Right cardiac atrium (tissue), 5 donors: ENCODE results near the gene SSTR5. TPM values are rescaled to one million over a fixed set of nuclear protein-coding genes. Genes with fewer than 3 reads are reported as not detected.

ENCODE experiments used
- ATAC-seq, 2 donors: fragments of 200-7000 bp; cut with Tn5 transposase; one replicate each; pipeline versions ENCODE4 v1.8.0 to v1.9.1; 2020; ENCODE audit warnings: moderate library complexity in 2 of 2, mild to moderate bottlenecking in 1 of 2
- DNase-seq, 3 donors: peaks; one replicate each; pipeline ENCODE4 v3.0.0-alpha.2; 2020
- H3K27ac ChIP-seq: one replicate; pipeline ENCODE4 v1.5.1; 2013; ENCODE audit warnings: mild to moderate bottlenecking, low read length, control low read depth, moderate library complexity
- H3K27me3 ChIP-seq: one replicate; pipeline ENCODE4 v1.6.1; 2013; ENCODE audit not compliant: control insufficient read depth, insufficient read depth
- H3K4me1 ChIP-seq: one replicate; pipeline ENCODE4 v1.6.1; 2013; ENCODE audit warnings: low read length; ENCODE audit not compliant: control insufficient read depth, insufficient read depth
- H3K4me3 ChIP-seq: one replicate; pipeline ENCODE4 v1.5.1; 2013; ENCODE audit warnings: low read length, control low read depth
- H3K9me3 ChIP-seq: one replicate; pipeline ENCODE4 v1.6.1; 2013; ENCODE audit warnings: low read length; ENCODE audit not compliant: control insufficient read depth
- WGBS: extraction: QIAGEN DNeasy Blood & Tissue Kit; methylation state at CpG from one replicate; pipeline ENCODE4 v1.1.7; 2013; 5-methylcytosine and 5-hydroxymethylcytosine counted together
- intact Hi-C, 4 donors: fragments of 100-400 bp; cut with DNase I; formaldehyde crosslinking; loops; one replicate each; pipeline versions ENCODE4 v1.11.0 to v1.14.0; 2022 to 2023
- polyA plus RNA-seq: library from polyadenylated mRNA; stranded (reverse); fragments of 200-250 nt; gene quantifications from one replicate; pipeline ENCODE4 v1.2.3, GENCODE V29; 2013
- total RNA-seq, 4 donors: library from RNA; stranded (reverse); fragmentation: NEBNext Ultra II Directional; extraction: Animal tissue kit (Norgen Biotek cat#: 25700); gene quantifications; one replicate each; pipeline ENCODE4 v1.2.1, GENCODE V29; 2021
- donor health status: healthy with polysubstance abuse.
- donor health status: DM: no; HTN: yes; CAD: no.
- donor health status: DM: no; HTN: no; CAD: no.
- donor health status: DM: no; HTN: yes; CAD: no; lungs with severe emphysema.
- donor health status: DM: yes; HTN: yes; CAD: no.

Gene SSTR5
- total and polyA plus RNA-seq, 5 donors, result 7.7 to 35.3 (median 17.7) TPM

- Histone ChIP-seq H3K27me3 (no peaks in the 10 kb centered on the region), H3K4me3 (no peak overlapping the region), H3K27ac (no peak overlapping the region), H3K4me1 (no peaks in the 10 kb centered on the region), H3K9me3 (no peaks in the 10 kb centered on the region)
- intact Hi-C loops, result no loop called here
- ATAC-seq (no peak), DNase-seq (no peak)
- WGBS, result 77% methylated on average over 22 of the region's 22 CpGs
Observed at GRCh38 chr16:1120577-1120941, 48.0 kb downstream of the SSTR5 start.

GRCh38 chr16:1121009-1121408, 48.5 kb downstream of the SSTR5 start:
- H3K4me3 ChIP-seq, result no peak overlapping the region
- intact Hi-C loops, result no loop called here
- H3K27me3 ChIP-seq, result no peaks in the 10 kb centered on the region
- no peak for DNase-seq
- no peak for ATAC-seq
- H3K9me3 ChIP-seq, result no peaks in the 10 kb centered on the region
- 69% methylated on average over 23 of the region's 23 CpGs for WGBS
- no peak overlapping the region for H3K27ac ChIP-seq
- H3K4me1 ChIP-seq, result no peaks in the 10 kb centered on the region

- no peak for DNase-seq
- no peaks in the 10 kb centered on the region for H3K27me3 ChIP-seq
- WGBS, result 72% methylated on average over 30 of the region's 30 CpGs
Observed at GRCh38 chr16:1121601-1122397, 49.3 kb downstream of the SSTR5 start.

GRCh38 chr16:1122398-1122765, 49.8 kb downstream of the SSTR5 start:
- Histone ChIP-seq H3K4me1 (no peaks in the 10 kb centered on the region), H3K27me3 (no peaks in the 10 kb centered on the region), H3K4me3 (no peak overlapping the region), H3K9me3 (no peaks in the 10 kb centered on the region), H3K27ac (no peak overlapping the region)
- no peak for ATAC-seq
- 86% methylated on average over 14 of the region's 14 CpGs for WGBS
- intact Hi-C loops, result no loop called here
- DNase-seq, result no peak

More at GRCh38 chr16:1121601-1122397, 49.3 kb downstream of the SSTR5 start:
- H3K4me3 ChIP-seq, result no peak overlapping the region
- H3K9me3 ChIP-seq, result no peaks in the 10 kb centered on the region
- no peak for ATAC-seq
- no peak overlapping the region for H3K27ac ChIP-seq
- intact Hi-C loops, result no loop called here
- H3K4me1 ChIP-seq, result no peaks in the 10 kb centered on the region

- 70% methylated on average over 21 of the region's 21 CpGs for WGBS
- no peaks in the 10 kb centered on the region for H3K27me3 ChIP-seq
- intact Hi-C loops, result no loop called here
- DNase-seq (no peak), ATAC-seq (no peak)
- no peak overlapping the region for H3K4me3 ChIP-seq
- no peak overlapping the region for H3K27ac ChIP-seq
- no peaks in the 10 kb centered on the region for H3K9me3 ChIP-seq
- H3K4me1 ChIP-seq, result no peaks in the 10 kb centered on the region
Observed at GRCh38 chr16:1123525-1124230, 51.1 kb downstream of the SSTR5 start.

- DNase-seq (no peak), ATAC-seq (no peak)
- 87% methylated on average over 18 of the region's 18 CpGs for WGBS
- H3K27me3 ChIP-seq, result no peaks in the 10 kb centered on the region
- no peak overlapping the region for H3K4me3 ChIP-seq
- H3K27ac ChIP-seq, result no peak overlapping the region
- intact Hi-C loops, result no loop called here
- no peaks in the 10 kb centered on the region for H3K9me3 ChIP-seq
- H3K4me1 ChIP-seq, result no peaks in the 10 kb centered on the region
Observed at GRCh38 chr16:1124291-1124690, 51.7 kb downstream of the SSTR5 start.

- 90% methylated on average over 11 of the region's 11 CpGs for WGBS
- H3K4me1 ChIP-seq, result no peaks in the 10 kb centered on the region
- DNase-seq, result no peak
- H3K9me3 ChIP-seq, result no peaks in the 10 kb centered on the region
- intact Hi-C loops, result no loop called here
- H3K27ac ChIP-seq, result no peak overlapping the region
- no peak for ATAC-seq
- H3K4me3 ChIP-seq, result no peak overlapping the region
- no peaks in the 10 kb centered on the region for H3K27me3 ChIP-seq
Observed at GRCh38 chr16:1124795-1125194, 52.2 kb downstream of the SSTR5 start.

GRCh38 chr16:1125471-1125870, 52.9 kb downstream of the SSTR5 start:
- intact Hi-C loops, result no loop called here
- no peak for DNase-seq
- Histone ChIP-seq H3K4me1 (no peaks in the 10 kb centered on the region), H3K27ac (no peak overlapping the region), H3K27me3 (no peaks in the 10 kb centered on the region), H3K4me3 (no peak overlapping the region), H3K9me3 (no peaks in the 10 kb centered on the region)
- ATAC-seq, result no peak
- WGBS, result 26% methylated on average over 18 of the region's 18 CpGs

GRCh38 chr16:1126044-1126443, 53.5 kb downstream of the SSTR5 start:
- Histone ChIP-seq H3K27ac (no peak overlapping the region), H3K4me3 (no peak overlapping the region), H3K9me3 (no peaks in the 10 kb centered on the region), H3K27me3 (no peaks in the 10 kb centered on the region), H3K4me1 (no peaks in the 10 kb centered on the region)
- WGBS, result 48% methylated on average over 17 of the region's 17 CpGs
- intact Hi-C loops, result no loop called here
- ATAC-seq, result no peak
- no peak for DNase-seq

GRCh38 chr16:1126586-1126985, 54.0 kb downstream of the SSTR5 start:
- H3K4me1 ChIP-seq, result no peaks in the 10 kb centered on the region
- intact Hi-C loops, result no loop called here
- WGBS, result 49% methylated on average over 10 of the region's 10 CpGs
- H3K4me3 ChIP-seq, result no peak overlapping the region
- no peaks in the 10 kb centered on the region for H3K9me3 ChIP-seq
- H3K27me3 ChIP-seq, result no peaks in the 10 kb centered on the region
- DNase-seq (no peak), ATAC-seq (no peak)
- H3K27ac ChIP-seq, result no peak overlapping the region

- ATAC-seq (no peak), DNase-seq (no peak)
- Histone ChIP-seq H3K9me3 (no peaks in the 10 kb centered on the region), H3K4me1 (no peaks in the 10 kb centered on the region), H3K27me3 (no peaks in the 10 kb centered on the region), H3K4me3 (no peak overlapping the region), H3K27ac (no peak overlapping the region)
- 54% methylated on average over 16 of the region's 16 CpGs for WGBS
- intact Hi-C loops, result no loop called here
Observed at GRCh38 chr16:1127101-1127500, 54.6 kb downstream of the SSTR5 start.
